ENCODE data around the gene ZDHHC4. TPM values are rescaled to one million over a fixed set of nuclear protein-coding genes. Genes with fewer than 3 reads are reported as not detected.

Gene ZDHHC4
- total RNA-seq, 1 donor from 2014 or later: 75.3 TPM

- Mint-ChIP-seq H3K27me3 (ENCODE audit: low read depth) (no peaks in the 10 kb centered on the region), H3K9me3 (no peaks in the 10 kb centered on the region), H3K36me3 (peaks cover 15% of the 10 kb centered on the region), H3K4me1 (peaks cover 20% of the 10 kb centered on the region), H3K27ac (peak overlapping the region; percentile 89), H3K4me3 (peak overlapping the region; percentile 80)
- DNase-seq (ENCODE audit: low spot score in 2 of 2, unreplicated experiment in 2 of 2): peak in 1 of 2 experiments; percentile 50
- TF ChIP-seq, protein P1, sequence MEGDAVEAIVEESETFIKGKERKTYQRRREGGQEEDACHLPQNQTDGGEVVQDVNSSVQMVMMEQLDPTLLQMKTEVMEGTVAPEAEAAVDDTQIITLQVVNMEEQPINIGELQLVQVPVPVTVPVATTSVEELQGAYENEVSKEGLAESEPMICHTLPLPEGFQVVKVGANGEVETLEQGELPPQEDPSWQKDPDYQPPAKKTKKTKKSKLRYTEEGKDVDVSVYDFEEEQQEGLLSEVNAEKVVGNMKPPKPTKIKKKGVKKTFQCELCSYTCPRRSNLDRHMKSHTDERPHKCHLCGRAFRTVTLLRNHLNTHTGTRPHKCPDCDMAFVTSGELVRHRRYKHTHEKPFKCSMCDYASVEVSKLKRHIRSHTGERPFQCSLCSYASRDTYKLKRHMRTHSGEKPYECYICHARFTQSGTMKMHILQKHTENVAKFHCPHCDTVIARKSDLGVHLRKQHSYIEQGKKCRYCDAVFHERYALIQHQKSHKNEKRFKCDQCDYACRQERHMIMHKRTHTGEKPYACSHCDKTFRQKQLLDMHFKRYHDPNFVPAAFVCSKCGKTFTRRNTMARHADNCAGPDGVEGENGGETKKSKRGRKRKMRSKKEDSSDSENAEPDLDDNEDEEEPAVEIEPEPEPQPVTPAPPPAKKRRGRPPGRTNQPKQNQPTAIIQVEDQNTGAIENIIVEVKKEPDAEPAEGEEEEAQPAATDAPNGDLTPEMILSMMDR (IDR thresholded peaks at IDR 0.05; ENCODE audit: unreplicated experiment): peak; percentile 26
These were observed 60.4 kb downstream of the ZDHHC4 start for GRCh38 chr7:6637544-6638229.

Other genes starting within 250 kb of the ZDHHC4 start
- gene FAM220A, start 228.5 kb upstream of the ZDHHC4 start, total RNA-seq: 21.6 to 30.4 TPM (median 21.7 TPM) in 3 replicates
- gene RAC1, start 202.9 kb upstream of the ZDHHC4 start, total RNA-seq: 213 to 221 TPM (median 214 TPM) in 3 replicates
- gene DAGLB, start 129.5 kb upstream of the ZDHHC4 start, total RNA-seq: 20.9 to 24.3 TPM (median 24.1 TPM) in 3 replicates
- 125 to 145 TPM (median 144 TPM) in 3 replicates for gene KDELR2, start 93.3 kb upstream of the ZDHHC4 start, total RNA-seq
- gene GRID2IP, start 26.0 kb upstream of the ZDHHC4 start, total RNA-seq: 1.4 to 1.5 TPM (median 1.5 TPM) in 3 replicates
- gene INTS15, start 12.6 kb downstream of the ZDHHC4 start, total RNA-seq: 44.1 to 44.5 TPM (median 44.4 TPM) in 3 replicates
- gene ZNF853, start 38.2 kb downstream of the ZDHHC4 start, total RNA-seq: 22.7 to 23.5 TPM (median 22.9 TPM) in 3 replicates
- 55.9 to 58.5 TPM (median 57.9 TPM) in 3 replicates for gene ZNF316, start 59.9 kb downstream of the ZDHHC4 start, total RNA-seq
- 31.5 to 32.2 TPM (median 31.8 TPM) in 3 replicates for gene ZNF12, start 129.5 kb downstream of the ZDHHC4 start, total RNA-seq
- gene RSPH10B2, start 176.6 kb downstream of the ZDHHC4 start, total RNA-seq: 0.45 to 0.95 TPM in 2 of 3 replicates, not detected in the other
- 64.1 to 76.5 TPM (median 68.1 TPM) in 3 replicates for gene CCZ1B, start 248.8 kb downstream of the ZDHHC4 start, total RNA-seq